BLaER1 treated with 17β-estradiol and CSF1 and Interleukin-3, amounts not matched to agents 10 nM and 100 nM (cell line): ENCODE measurements around the gene CITED1.
A peak's percentile ranks its signal among the peaks of the same experiment; 100 is the strongest.

Source experiments
- H3K27ac ChIP-seq, 11 experiments: shearing (Covaris generic); formaldehyde crosslinking; 2 replicates each; pipeline ENCODE4 v1.8.1; 2022
- H3K27me3 ChIP-seq, 11 experiments: shearing (Covaris generic); formaldehyde crosslinking; 2 replicates each; pipeline ENCODE4 v1.8.1; 2022
- H3K36me3 ChIP-seq, 11 experiments: shearing (Covaris generic); formaldehyde crosslinking; 2 replicates each; pipeline ENCODE4 v1.8.1; 2022
- H3K4me1 ChIP-seq, 10 experiments: shearing (Covaris generic); formaldehyde crosslinking; 2 replicates each; pipeline ENCODE4 v1.8.1; 2022
- H3K4me2 ChIP-seq, 11 experiments: shearing (Covaris generic); formaldehyde crosslinking; 2 replicates each; pipeline ENCODE4 v1.8.1; 2022
- H3K4me3 ChIP-seq, 10 experiments: shearing (Covaris generic); formaldehyde crosslinking; 2 replicates each; pipeline ENCODE4 v1.8.1; 2022
- H3K9ac ChIP-seq, 11 experiments: shearing (Covaris generic); formaldehyde crosslinking; 2 replicates each; pipeline ENCODE4 v1.8.1; 2022
- H3K9me3 ChIP-seq, 11 experiments: shearing (Covaris generic); formaldehyde crosslinking; replicated peaks in 1 of 11; 2 replicates each; pipeline ENCODE4 v1.8.1; 2022
- H4K20me1 ChIP-seq, 11 experiments: shearing (Covaris generic); formaldehyde crosslinking; 2 replicates each; pipeline ENCODE4 v1.8.1; 2022
- Cebpa-rat ChIP-seq, 11 experiments: shearing (Covaris generic); IDR thresholded peaks; 2 replicates each; pipeline ENCODE4 v1.8.1; 2022

Gene CITED1

DNA sequence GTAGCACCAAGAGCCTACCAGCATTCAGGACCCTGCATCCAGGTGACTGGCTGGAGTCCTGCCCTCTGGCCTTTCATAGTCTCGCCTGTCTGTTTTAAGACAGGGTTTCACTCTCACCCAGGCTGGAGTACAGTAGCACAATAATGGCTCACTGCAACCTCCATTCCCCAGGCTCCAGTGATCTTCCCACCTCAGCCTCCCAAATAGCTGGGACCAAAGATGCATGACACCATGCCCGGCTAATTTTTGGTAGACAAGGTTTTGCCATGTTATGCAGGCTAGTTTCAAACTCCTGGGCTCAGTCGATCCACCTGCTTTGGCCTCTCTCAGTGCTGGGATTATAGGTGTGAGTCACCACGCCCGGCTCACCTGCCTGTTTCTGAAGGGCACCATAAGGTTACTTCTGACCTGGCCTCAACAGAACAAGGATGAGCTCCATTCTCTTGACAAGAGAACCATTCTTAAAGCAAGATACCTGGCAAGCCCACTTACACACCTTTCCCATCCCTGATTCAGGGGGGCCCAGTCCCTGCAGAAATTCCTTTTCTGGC lies 35.3 kb downstream of the CITED1 start:
- Histone ChIP-seq H3K27me3 (no peaks in the 10 kb centered on the region), H3K4me3 (peak overlapping the region in 1 of 10 experiments; percentile 13; a peak in 1 of 20 replicates), H3K9ac (peak overlapping the region in 2 of 11 experiments; percentile 6 to 9; a peak in 3 of 22 replicates), H3K27ac (peak overlapping the region in 3 of 11 experiments; percentile 12 to 39 (median 36); a peak in 3 of 22 replicates), H3K4me1 (peaks cover 36 to 65% (median 60%) of the 10 kb centered on the region in 10 experiments), H4K20me1 (peaks cover 80 to 100% (median 99%) of the 10 kb centered on the region in 11 experiments), H3K4me2 (peak overlapping the region in 9 of 11 experiments; percentile 7 to 97 (median 90); a peak in 15 of 22 replicates), H3K9me3 (no peaks in the 10 kb centered on the region), H3K36me3 (peaks cover 90 to 100% (median 94%) of the 10 kb centered on the region in 11 experiments)
- no peak for TF ChIP-seq Cebpa-rat (IDR thresholded peaks at IDR 0.05)

DNA sequence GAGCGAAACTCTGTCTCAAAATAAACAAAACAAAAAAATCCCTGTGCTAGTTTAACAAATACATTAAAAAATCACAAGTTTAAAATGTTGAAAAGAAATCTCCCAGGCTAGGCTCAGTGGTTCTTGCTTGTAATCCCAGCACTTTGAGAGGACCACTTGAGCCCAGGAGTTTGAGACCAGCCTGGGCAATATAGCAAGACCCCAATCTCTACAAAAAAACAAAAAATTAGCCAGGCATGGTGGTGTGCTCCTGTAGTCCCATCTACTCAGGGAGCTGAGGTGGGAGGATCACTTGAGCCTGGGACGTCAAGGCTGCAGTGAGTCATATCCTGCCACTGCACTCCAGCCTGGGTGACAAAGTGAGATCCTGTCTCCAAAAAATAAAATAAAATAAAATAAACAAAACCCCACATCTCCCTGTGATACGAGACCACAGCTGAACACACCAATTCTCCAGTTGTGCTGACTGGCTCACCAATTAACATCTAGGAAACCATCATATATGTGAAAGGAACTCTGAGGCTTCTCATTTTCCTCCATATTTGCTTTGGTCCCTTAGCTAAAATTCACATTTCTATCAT lies 36.0 kb downstream of the CITED1 start:
- Histone ChIP-seq H3K4me3 (0 out of 20 replicates have a peak overlapping the region, but pooled peaks of 1 of the 10 experiments have one; percentile 24), H3K4me1 (peaks cover 30 to 59% (median 54%) of the 10 kb centered on the region in 10 experiments), H4K20me1 (peaks cover 73 to 97% (median 94%) of the 10 kb centered on the region in 11 experiments), H3K36me3 (peaks cover 84 to 95% (median 88%) of the 10 kb centered on the region in 11 experiments), H3K9ac (peak overlapping the region in 2 of 11 experiments; percentile 6 to 9; a peak in 2 of 22 replicates), H3K27ac (peak overlapping the region in 3 of 11 experiments; percentile 12 to 39 (median 36); a peak in 3 of 22 replicates), H3K4me2 (peak overlapping the region in 8 of 11 experiments; percentile 9 to 97 (median 92); a peak in 12 of 22 replicates), H3K9me3 (no peaks in the 10 kb centered on the region), H3K27me3 (no peaks in the 10 kb centered on the region)
- no peak for TF ChIP-seq Cebpa-rat (IDR thresholded peaks at IDR 0.05)

DNA sequence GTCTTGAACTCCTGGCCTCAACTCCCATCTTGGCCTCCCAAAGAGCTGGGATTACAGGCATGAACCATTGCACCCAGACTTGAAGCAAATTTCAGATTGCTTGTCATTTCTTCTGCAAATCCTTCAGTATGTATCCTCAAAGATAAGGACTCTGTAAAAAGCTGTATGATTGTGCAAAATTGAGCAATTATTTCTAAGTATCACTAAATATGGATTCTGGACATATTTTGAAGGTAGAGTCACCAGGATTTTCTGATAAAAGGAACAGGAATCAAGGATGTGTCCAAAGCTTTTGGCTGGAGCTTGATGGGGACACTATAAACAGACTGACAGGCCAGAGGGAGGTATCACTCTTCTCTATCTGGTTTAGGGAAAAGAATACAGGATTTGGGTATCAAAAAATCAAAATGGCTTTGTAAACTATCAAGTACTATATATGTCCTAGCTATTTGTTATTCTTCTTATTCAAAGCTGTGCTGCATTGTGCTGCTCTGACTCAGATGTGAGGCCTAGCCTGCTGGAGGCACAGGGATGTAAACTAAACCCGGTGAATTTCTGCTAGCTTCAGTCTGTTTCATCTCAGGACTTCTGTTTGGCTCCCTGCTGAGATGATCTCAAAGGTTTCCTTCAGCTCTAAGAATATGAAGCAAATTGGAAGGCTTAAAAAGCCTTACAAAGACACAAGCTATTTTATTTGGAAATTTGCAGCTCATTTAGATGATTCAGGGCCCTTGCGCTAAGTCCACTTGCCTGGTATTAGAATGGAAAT lies 36.9 kb downstream of the CITED1 start:
- peaks cover 20 to 49% (median 44%) of the 10 kb centered on the region in 10 experiments for H3K4me1 ChIP-seq
- no peak for TF ChIP-seq Cebpa-rat (IDR thresholded peaks at IDR 0.05)
- peak overlapping the region in 2 of 11 experiments; percentile 90 to 97; a peak in 3 of 22 replicates for H3K4me2 ChIP-seq

DNA sequence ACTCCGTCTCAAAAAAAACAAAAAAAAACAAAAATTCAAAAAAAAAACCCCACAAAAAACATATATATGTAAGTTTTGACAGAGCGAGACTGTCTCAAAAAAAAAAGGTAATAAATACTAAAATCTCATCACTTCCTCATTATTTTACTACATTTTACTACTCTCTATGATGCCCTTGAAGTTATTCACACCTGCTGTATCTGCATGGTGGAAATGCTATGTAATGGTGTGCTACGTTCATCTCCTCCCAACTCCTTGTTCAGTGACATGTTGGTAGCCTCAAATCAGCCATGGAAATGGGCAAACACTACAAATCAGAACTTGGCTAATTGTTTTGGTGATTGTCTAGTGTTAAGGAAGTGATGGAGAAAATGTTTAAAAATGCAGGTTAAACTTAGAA lies 40.5 kb downstream of the CITED1 start:
- H3K27me3 ChIP-seq = no peaks in the 10 kb centered on the region
- H4K20me1 ChIP-seq = peaks cover 28 to 69% (median 54%) of the 10 kb centered on the region in 11 experiments; a peak in 21 of 22 replicates
- peaks cover 39 to 50% (median 43%) of the 10 kb centered on the region in 11 experiments for H3K36me3 ChIP-seq
- peaks cover 8 to 17% (median 12%) of the 10 kb centered on the region in 10 experiments; a peak in 19 of 20 replicates for H3K4me1 ChIP-seq
- H3K27ac ChIP-seq = no peak overlapping the region
- no peak overlapping the region for H3K4me3 ChIP-seq
- no peak overlapping the region for H3K4me2 ChIP-seq
- H3K9ac ChIP-seq = no peak overlapping the region
- no peak for TF ChIP-seq Cebpa-rat (IDR thresholded peaks at IDR 0.05)
- H3K9me3 ChIP-seq = no peaks in the 10 kb centered on the region

More for the DNA sequence above, 36.9 kb downstream of the CITED1 start:
- H4K20me1 ChIP-seq = peaks cover 64 to 93% (median 85%) of the 10 kb centered on the region in 11 experiments; a peak in 21 of 22 replicates
- H3K27me3 ChIP-seq = no peaks in the 10 kb centered on the region
- peaks cover 74 to 85% (median 78%) of the 10 kb centered on the region in 11 experiments for H3K36me3 ChIP-seq
- no peak overlapping the region for H3K4me3 ChIP-seq
- no peak overlapping the region for H3K9ac ChIP-seq
- H3K27ac ChIP-seq = no peak overlapping the region; a peak in 1 of 22 replicates
- no peaks in the 10 kb centered on the region for H3K9me3 ChIP-seq

DNA sequence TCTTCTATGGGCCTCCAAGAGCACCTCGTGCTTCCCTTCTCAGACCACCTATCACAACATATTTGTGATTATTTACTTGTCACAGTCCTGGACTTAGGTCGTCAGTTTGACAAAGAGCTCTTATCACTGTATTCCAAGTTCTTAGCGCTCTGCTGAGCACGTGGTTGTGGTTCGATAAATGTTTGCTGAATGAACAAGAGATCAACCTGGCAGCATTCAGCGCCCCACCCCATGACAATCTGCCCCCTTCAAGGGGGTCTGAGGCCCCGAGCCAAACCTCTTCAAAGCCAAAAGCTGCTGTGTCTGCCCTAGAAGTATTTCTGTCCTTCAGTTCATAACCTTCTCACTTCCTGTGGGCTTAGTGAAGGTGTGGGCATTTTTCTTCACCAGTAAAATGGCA lies 43.6 kb downstream of the CITED1 start:
- Histone ChIP-seq H3K27ac (no peak overlapping the region), H3K4me2 (peak overlapping the region in 2 of 11 experiments; percentile 0 to 7; a peak in 1 of 22 replicates), H3K4me3 (no peak overlapping the region), H3K27me3 (no peaks in the 10 kb centered on the region), H4K20me1 (peaks cover 0 to 44% (median 22%) of the 10 kb centered on the region in 11 experiments; a peak in 19 of 22 replicates), H3K9me3 (no peaks in the 10 kb centered on the region), H3K9ac (no peak overlapping the region), H3K4me1 (peaks cover 0 to 10% (median 0%) of the 10 kb centered on the region in 10 experiments; a peak in 4 of 20 replicates), H3K36me3 (peaks cover 7 to 18% (median 11%) of the 10 kb centered on the region in 11 experiments)
- TF ChIP-seq Cebpa-rat (IDR thresholded peaks at IDR 0.05) = no peak

DNA sequence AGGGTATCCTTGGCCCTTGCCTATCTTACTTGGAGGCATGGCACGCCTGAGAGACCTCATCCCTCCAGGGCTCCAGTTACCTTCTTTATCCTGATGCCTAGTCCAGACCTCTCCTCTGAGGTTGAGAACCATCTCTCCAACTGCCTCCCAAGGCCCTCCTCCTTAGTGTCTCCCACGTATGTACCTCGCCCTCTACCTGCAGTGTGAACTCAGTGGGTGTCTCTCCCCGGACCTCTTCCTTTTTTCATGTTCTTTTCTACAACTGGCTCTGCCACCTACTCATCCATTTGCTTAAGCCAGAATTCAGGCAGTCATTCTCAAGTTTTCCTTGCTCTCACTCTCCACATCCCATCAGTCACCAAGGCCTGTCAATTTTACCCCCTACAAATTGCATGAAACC lies 45.3 kb downstream of the CITED1 start:
- Histone ChIP-seq H3K4me2 (no peak overlapping the region), H3K9ac (no peak overlapping the region), H3K36me3 (peaks cover 0 to 2% (median 0%) of the 10 kb centered on the region in 11 experiments; a peak in 1 of 22 replicates), H4K20me1 (peaks cover 0 to 27% (median 8%) of the 10 kb centered on the region in 11 experiments; a peak in 14 of 22 replicates), H3K27ac (no peak overlapping the region), H3K4me1 (peaks cover 0 to 10% (median 0%) of the 10 kb centered on the region in 10 experiments; a peak in 4 of 20 replicates), H3K4me3 (no peak overlapping the region), H3K9me3 (no peaks in the 10 kb centered on the region), H3K27me3 (no peaks in the 10 kb centered on the region)
- no peak for TF ChIP-seq Cebpa-rat (IDR thresholded peaks at IDR 0.05)

DNA sequence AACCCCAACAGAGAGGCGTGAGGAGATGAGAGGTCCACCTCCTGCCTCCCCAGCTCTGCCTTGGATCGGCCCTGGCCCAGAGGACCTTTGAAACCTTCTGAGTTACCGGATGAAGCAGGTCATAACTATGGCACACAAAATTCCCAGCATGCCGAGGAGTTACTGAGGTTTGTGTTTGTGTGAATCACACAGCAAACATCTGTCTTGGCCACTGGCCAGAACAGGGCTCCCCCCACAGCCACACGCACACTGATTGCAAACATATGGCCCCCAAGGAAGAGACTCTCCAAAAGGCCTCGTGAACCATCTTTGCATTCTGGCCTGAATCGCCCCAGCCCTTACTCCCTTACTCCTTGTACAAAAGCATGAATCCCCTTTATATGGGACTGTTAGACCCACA lies 47.5 kb downstream of the CITED1 start:
- TF ChIP-seq Cebpa-rat (IDR thresholded peaks at IDR 0.05) = no peak
- Histone ChIP-seq H3K9me3 (no peaks in the 10 kb centered on the region), H3K9ac (no peak overlapping the region), H3K27me3 (no peaks in the 10 kb centered on the region), H3K36me3 (no peaks in the 10 kb centered on the region), H3K4me2 (no peak overlapping the region), H3K4me1 (peaks cover 0 to 10% (median 0%) of the 10 kb centered on the region in 10 experiments; a peak in 4 of 20 replicates), H3K4me3 (no peak overlapping the region), H3K27ac (no peak overlapping the region), H4K20me1 (peaks cover 0 to 11% (median 0%) of the 10 kb centered on the region in 11 experiments; a peak in 9 of 22 replicates)

DNA sequence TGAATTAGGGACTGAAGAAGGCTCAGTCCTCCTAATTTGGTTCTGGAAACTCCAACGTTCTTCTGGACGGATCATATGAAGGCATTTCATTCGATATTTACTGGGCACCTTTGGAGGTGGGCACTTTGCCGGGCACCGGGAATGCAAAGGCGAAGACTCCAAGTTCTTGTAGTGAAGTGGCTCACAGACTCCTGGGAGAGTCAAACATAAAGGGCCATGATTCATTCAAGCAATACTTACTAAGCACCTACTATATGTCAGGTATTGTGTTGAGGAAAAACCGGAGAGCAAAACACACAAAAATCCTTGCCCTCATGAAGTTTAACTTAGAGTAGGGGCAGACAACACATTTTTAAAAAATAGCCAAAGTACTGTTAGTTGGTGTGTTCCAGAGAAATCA lies 49.9 kb downstream of the CITED1 start:
- H3K9ac ChIP-seq = no peak overlapping the region

More for the DNA sequence above, 49.9 kb downstream of the CITED1 start:
- Histone ChIP-seq H3K27ac (no peak overlapping the region), H3K9me3 (no peaks in the 10 kb centered on the region), H3K4me1 (no peaks in the 10 kb centered on the region), H3K36me3 (no peaks in the 10 kb centered on the region), H3K4me2 (no peak overlapping the region), H3K27me3 (no peaks in the 10 kb centered on the region), H3K4me3 (no peak overlapping the region), H4K20me1 (peaks cover 0 to 7% (median 0%) of the 10 kb centered on the region in 11 experiments; a peak in 2 of 22 replicates)
- no peak for TF ChIP-seq Cebpa-rat (IDR thresholded peaks at IDR 0.05)
